HCT116 (cell line): Measurements from ENCODE around the gene TMA7. TPM values are rescaled to one million over a fixed set of nuclear protein-coding genes. Genes with fewer than 3 reads are reported as not detected.

Experiments used
- ATAC-seq: fragments of 200-7000 bp; cut with Tn5 transposase; 2 replicates; pipeline ENCODE4 v1.9.1; 2020; ENCODE audit warnings: mild to moderate bottlenecking, moderate library complexity
- BruUV-seq: library from RNA; stranded (reverse); fragments of 400-500 nt; replicated peaks from 2 replicates; lab custom pipeline; 2021; lab: Mats Ljungman, UMichigan
- CTCF ChIA-PET: fragments of 300-600 bp; sonication (Branson Sonifier 250); formaldehyde crosslinking; loops from one replicate; lab custom pipeline; 2021; ENCODE audit warnings: antibody characterized with exemption; lab: Charles Lee
- POLR2A ChIA-PET: fragments of 300-600, 350-600 bp; sonication (Branson Sonifier 250); formaldehyde crosslinking; loops from one replicate; lab custom pipeline; 2021; ENCODE audit warnings: antibody characterized with exemption; lab: Charles Lee
- RAD21 ChIA-PET, 2 experiments: fragments of 300-600 bp; sonication (Branson Sonifier 250); formaldehyde crosslinking; loops; one replicate each; lab custom pipeline; 2023; ENCODE audit warnings: low total read pairs in 2 of 2; ENCODE audit not compliant: uncharacterized antibody in 2 of 2, unreplicated experiment in 2 of 2, low non-redundant PET in 1 of 2; lab: Charles Lee
- DNase-seq: peaks from one replicate; pipeline ENCODE4 v3.0.0-alpha.2; 2010; ENCODE audit warnings: low read depth, low spot score
- H2AFZ ChIP-seq: fragments of 200-600 bp; shearing (Covaris generic), sonication (generic); 2 replicates; pipeline ENCODE4 v1.6.1; 2017; ENCODE audit warnings: low read depth, mixed run types, mixed read lengths, antibody characterized with exemption, low read length; ENCODE audit not compliant: poor library complexity, severe bottlenecking
- H3K27ac ChIP-seq: 2 replicates; pipeline ENCODE4 v1.5.1; 2012; ENCODE audit warnings: low read depth, low read length
- H3K27me3 ChIP-seq: fragments of 200-600 bp; sonication (generic); 2 replicates; pipeline ENCODE4 v1.6.1; 2016; ENCODE audit warnings: mixed run types, low read length, mixed read lengths; ENCODE audit not compliant: insufficient read depth
- H3K36me3 ChIP-seq, 2 experiments: fragments of 200-500 bp in 1 of 2; fragments of 200-600 bp in 1 of 2; sonication (Bioruptor generic) in 1 of 2; sonication (generic) in 1 of 2; 2 replicates each; pipeline versions ENCODE4 v1.5.1 to v1.6.1; 2014 to 2016; ENCODE audit warnings: low read length in 2 of 2, inconsistent platforms in 1 of 2, mixed read lengths in 1 of 2, mixed run types in 1 of 2; ENCODE audit not compliant: insufficient read depth in 2 of 2, control insufficient read depth in 1 of 2
- H3K4me1 ChIP-seq, 2 experiments: fragments of 200-600 bp in 1 of 2; sonication (generic) in 1 of 2; 2 replicates each; pipeline versions ENCODE4 v1.5.1 to v1.6.1; 2012 to 2017; ENCODE audit warnings: low read length in 2 of 2, inconsistent platforms in 1 of 2, mild to moderate bottlenecking in 1 of 2, mixed read lengths in 1 of 2, mixed run types in 1 of 2, moderate library complexity in 1 of 2; ENCODE audit not compliant: insufficient read depth in 2 of 2, control insufficient read depth in 1 of 2
- H3K4me2 ChIP-seq: fragments of 200-600 bp; sonication (generic); 2 replicates; pipeline ENCODE4 v1.6.1; 2017; ENCODE audit warnings: mixed run types, low read length, mixed read lengths
- H3K4me3 ChIP-seq, 2 experiments: fragments of 200-600 bp in 1 of 2; sonication (generic) in 1 of 2; replicated peaks in 1 of 2; 2 replicates each; pipeline ENCODE4 v1.5.1; 2011 to 2016; ENCODE audit warnings: low read length in 2 of 2, control low read depth in 1 of 2, low read depth in 1 of 2, mild to moderate bottlenecking in 1 of 2, mixed read lengths in 1 of 2, mixed run types in 1 of 2
- H3K79me2 ChIP-seq: fragments of 200-600 bp; sonication (generic); 2 replicates; pipeline ENCODE4 v1.6.1; 2017; ENCODE audit warnings: mild to moderate bottlenecking, mixed run types, low read length, moderate library complexity, mixed read lengths; ENCODE audit not compliant: insufficient read depth
- H3K9ac ChIP-seq: fragments of 200-600 bp; sonication (generic); 2 replicates; pipeline ENCODE4 v1.6.1; 2016; ENCODE audit warnings: low read length, mixed read lengths
- H3K9me2 ChIP-seq: fragments of 200-600 bp; sonication (generic), shearing (Covaris generic); 2 replicates; pipeline ENCODE4 v1.6.1; 2017; ENCODE audit warnings: mixed run types, mild to moderate bottlenecking, moderate library complexity; ENCODE audit not compliant: insufficient read depth
- H3K9me3 ChIP-seq, 2 experiments: fragments of 200-500 bp in 1 of 2; fragments of 200-600 bp in 1 of 2; sonication (Bioruptor generic) in 1 of 2; sonication (generic) in 1 of 2; 2 replicates each; pipeline ENCODE4 v1.6.1; 2014 to 2017; ENCODE audit warnings: low read length in 2 of 2, mixed read lengths in 2 of 2, inconsistent platforms in 1 of 2, low read depth in 1 of 2, mild to moderate bottlenecking in 1 of 2, mixed run types in 1 of 2, moderate library complexity in 1 of 2; ENCODE audit not compliant: control insufficient read depth in 1 of 2, insufficient read depth in 1 of 2
- H4K20me1 ChIP-seq: fragments of 200-600 bp; sonication (generic), shearing (Covaris generic); 2 replicates; pipeline ENCODE4 v1.6.1; 2017; ENCODE audit warnings: mixed run types, mild to moderate bottlenecking, moderate library complexity; ENCODE audit not compliant: insufficient read depth
- CEBPB ChIP-seq: IDR thresholded peaks from 2 replicates; pipeline ENCODE4 v1.6.1; 2012; ENCODE audit warnings: low read depth
- CTCF ChIP-seq, 3 experiments: fragments of 200-600 bp in 1 of 3; sonication (generic) in 1 of 3; IDR thresholded peaks in 2 of 3; conservative IDR thresholded peaks in 1 of 3; 2 replicates each; pipeline ENCODE4 v1.5.1; 2012 to 2017; ENCODE audit warnings: low read depth in 2 of 3, low read length in 2 of 3, antibody characterized with exemption in 1 of 3, borderline replicate concordance in 1 of 3, control low read depth in 1 of 3, mild to moderate bottlenecking in 1 of 3, mixed read lengths in 1 of 3, mixed run types in 1 of 3, moderate library complexity in 1 of 3; ENCODE audit not compliant: insufficient read depth in 1 of 3
- EGR1 ChIP-seq: IDR thresholded peaks from 2 replicates; pipeline ENCODE4 v1.6.1; 2012; ENCODE audit warnings: low read depth
- ELF1 ChIP-seq: IDR thresholded peaks from 2 replicates; pipeline ENCODE4 v1.6.1; 2012; ENCODE audit warnings: low read depth, borderline replicate concordance
- FOSL1 ChIP-seq: IDR thresholded peaks from 2 replicates; pipeline ENCODE4 v1.6.1; 2012; ENCODE audit warnings: low read depth
- JUND ChIP-seq: IDR thresholded peaks from 2 replicates; pipeline ENCODE4 v1.6.1; 2012
- MAX ChIP-seq: IDR thresholded peaks from 2 replicates; pipeline ENCODE4 v1.6.1; 2012
- POLR2A ChIP-seq: IDR thresholded peaks from 2 replicates; pipeline ENCODE4 v1.7.0; 2011; ENCODE audit warnings: borderline replicate concordance; ENCODE audit not compliant: insufficient read depth, insufficient read length; ENCODE audit errors: extremely low read depth
- POLR2AphosphoS5 ChIP-seq: IDR thresholded peaks from 2 replicates; pipeline ENCODE4 v1.6.1; 2011; ENCODE audit warnings: mild to moderate bottlenecking, low read depth, low read length, moderate library complexity
- RAD21 ChIP-seq: IDR thresholded peaks from 2 replicates; pipeline ENCODE4 v1.6.1; 2012; ENCODE audit warnings: low read depth, mild to moderate bottlenecking
- SP1 ChIP-seq: IDR thresholded peaks from 2 replicates; pipeline ENCODE4 v1.6.1; 2012; ENCODE audit warnings: low read depth
- TCF7L2 ChIP-seq: IDR thresholded peaks from 2 replicates; pipeline ENCODE4 v1.7.0; 2011; ENCODE audit warnings: borderline replicate concordance, inconsistent platforms; ENCODE audit not compliant: insufficient read depth, insufficient read length; ENCODE audit errors: extremely low read depth
- YY1 ChIP-seq: IDR thresholded peaks from 2 replicates; pipeline ENCODE4 v1.6.1; 2011; ENCODE audit warnings: low read length, low read depth, moderate library complexity, mild to moderate bottlenecking; ENCODE audit not compliant: insufficient replicate concordance; ENCODE audit errors: extremely low read depth
- intact Hi-C: fragments of 100-400 bp; cut with micrococcal nuclease; formaldehyde crosslinking; loops from 2 replicates; pipeline ENCODE4 v1.10.0; 2022
- total RNA-seq: library from RNA; stranded (reverse); gene quantifications from one replicate; pipeline ENCODE4 v1.2.1, GENCODE V29; 2021; ENCODE audit not compliant: unreplicated experiment

TMA7 gene
- total RNA-seq, 1 experiment from 2014 or later = 334 TPM

- ChIA-PET RAD21 (interaction anchor here (1.8 to 4.1 kb wide), 3 partner anchors 31 to 34 kb away, joined by 23 to 59 read pairs (median 54); no protein-coding TSS in a partner anchor), POLR2A (no interaction called here)
- H3K4me3 ChIP-seq = no peak overlapping the region
- H3K9me2 ChIP-seq = no peaks in the 10 kb centered on the region
- peak overlapping the region; percentile 64 for H3K27ac ChIP-seq
- no TSS peak for BruUV-seq
- TF ChIP-seq SP1 (peak; percentile 38; the same call in 1 of the 2 replicates), POLR2AphosphoS5 (no peak), TCF7L2 (peak; percentile 43), FOSL1 (peak; percentile 88), JUND (peak; percentile 70), RAD21 (no peak), MAX (peak; percentile 95), ELF1 (no peak), YY1 (no peak)
- TF ChIP-seq, all 23 proteins: peak for 5
- Histone ChIP-seq H3K9ac (peak overlapping the region; percentile 23), H2AFZ (no peak overlapping the region), H3K4me1 (peaks cover 14 to 39% of the 10 kb centered on the region in 2 experiments), H3K79me2 (no peaks in the 10 kb centered on the region), H3K4me2 (peak overlapping the region; percentile 58), H3K36me3 (peaks cover 0 to 2% of the 10 kb centered on the region in 2 experiments; a peak in 1 of 4 replicates), H3K9me3 (no peaks in the 10 kb centered on the region), H3K27me3 (no peaks in the 10 kb centered on the region), H4K20me1 (no peaks in the 10 kb centered on the region)
- CTCF ChIA-PET = interaction anchor here (1.8 to 8.0 kb wide), 2 partner anchors 33 to 156 kb away, joined by 11 to 386 read pairs; no protein-coding TSS in a partner anchor
- peak; percentile 65 for ATAC-seq
- intact Hi-C loops = no loop called here
- DNase-seq = peak; percentile 46
These were observed 37.8 kb upstream of the TMA7 start for GRCh38 chr3:48402281-48402732.

DNA sequence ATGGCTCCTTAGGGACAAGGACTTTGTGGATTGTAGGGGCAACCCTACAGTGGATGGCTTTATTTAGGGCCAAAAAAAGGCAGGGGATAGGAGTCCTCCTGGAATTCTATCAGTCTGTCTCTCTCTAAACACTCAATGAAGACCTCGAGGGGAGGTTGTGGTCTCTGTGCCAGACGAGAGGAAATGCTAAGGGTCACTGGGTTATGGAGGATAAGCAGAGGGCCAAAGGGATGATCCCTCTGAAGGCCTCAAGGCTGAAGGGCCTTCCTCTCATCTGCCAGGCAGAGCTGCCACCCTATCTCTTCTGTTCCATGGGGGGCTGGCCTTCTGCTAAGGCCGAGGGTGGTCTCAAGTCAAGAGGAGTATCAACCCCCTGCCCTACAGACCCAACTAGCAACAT is 37.1 kb upstream of the TMA7 start:
- DNase-seq (no peak), ATAC-seq (no peak)
- H3K27me3 ChIP-seq = no peaks in the 10 kb centered on the region
- POLR2A ChIA-PET = no interaction called here
- intact Hi-C loops = no loop called here
- H3K79me2 ChIP-seq = no peaks in the 10 kb centered on the region
- H3K9ac ChIP-seq = 0 out of 2 replicates have a peak overlapping the region, but pooled peaks have one; percentile 23
- no peak overlapping the region for H3K4me3 ChIP-seq
- H3K9me3 ChIP-seq = no peaks in the 10 kb centered on the region
- peak overlapping the region; percentile 64 for H3K27ac ChIP-seq
- no peak overlapping the region for H3K4me2 ChIP-seq
- H4K20me1 ChIP-seq = no peaks in the 10 kb centered on the region
- RAD21 ChIA-PET = interaction anchor here (4.0 to 4.1 kb wide), 2 partner anchors 33 kb away, joined by 54 to 59 read pairs; no protein-coding TSS in a partner anchor
- CTCF ChIA-PET = interaction anchor here (8.0 kb wide), 1 partner anchor 32 kb away, joined by 386 read pairs; no protein-coding TSS in a partner anchor
- no peaks in the 10 kb centered on the region for H3K9me2 ChIP-seq
- H2AFZ ChIP-seq = no peak overlapping the region
- peaks cover 0 to 2% of the 10 kb centered on the region in 2 experiments; a peak in 1 of 4 replicates for H3K36me3 ChIP-seq
- peaks cover 14 to 39% of the 10 kb centered on the region in 2 experiments for H3K4me1 ChIP-seq
- no TSS peak for BruUV-seq
- TF ChIP-seq SP1 (no peak), CEBPB (no peak), TCF7L2 (no peak), POLR2A (no peak), POLR2AphosphoS5 (no peak), ELF1 (no peak), MAX (no peak), CTCF (IDR thresholded peaks at IDR 0.05 in 2 of 3, conservative IDR thresholded peaks at IDR 0.05 in 1 of 3; ENCODE audit: borderline replicate concordance in 1 of 3, insufficient read depth in 1 of 3, low read depth in 2 of 3, low read length in 2 of 3) (no peak), EGR1 (no peak)
